GM12878 (cell line): ENCODE measurements around the gene AFF1. TPM values are rescaled to one million over a fixed set of nuclear protein-coding genes. Genes with fewer than 3 reads are reported as not detected.

Source experiments
- ASH2L ChIP-seq: fragments of 300-600, 200-600 bp; sonication (generic); IDR thresholded peaks from 2 replicates; pipeline ENCODE4 v1.6.1; 2017; ENCODE audit warnings: low read depth, mild to moderate bottlenecking, borderline replicate concordance
- BACH1 ChIP-seq: fragments of 450-650 bp; IDR thresholded peaks from 2 replicates; pipeline ENCODE4 v1.6.1; 2017; ENCODE audit warnings: mild to moderate bottlenecking, borderline replicate concordance
- BMI1 ChIP-seq: fragments of 450-650 bp; IDR thresholded peaks from 2 replicates; pipeline ENCODE4 v1.6.1; 2016; ENCODE audit warnings: mild to moderate bottlenecking, moderate library complexity, borderline replicate concordance
- CEBPB ChIP-seq, 2 experiments: fragments of 150-350 bp in 1 of 2; IDR thresholded peaks; 2 replicates each; pipeline ENCODE4 v1.6.1; 2012 to 2014; ENCODE audit warnings: low read depth in 2 of 2, low read length in 2 of 2, borderline replicate concordance in 1 of 2, inconsistent platforms in 1 of 2
- CREB1 ChIP-seq: IDR thresholded peaks from 2 replicates; pipeline ENCODE4 v1.6.1; 2012; ENCODE audit warnings: low read depth, mild to moderate bottlenecking, inconsistent platforms
- EZH2 ChIP-seq: IDR thresholded peaks from 2 replicates; pipeline ENCODE4 v1.6.1; 2012; ENCODE audit warnings: low read depth, mild to moderate bottlenecking, control low read depth, inconsistent platforms, low read length, borderline replicate concordance; ENCODE audit not compliant: control insufficient read depth
- IKZF2 ChIP-seq, 2 experiments: fragments of 450-650 bp; IDR thresholded peaks; 2 replicates each; pipeline ENCODE4 v1.6.1; 2017; ENCODE audit warnings: mild to moderate bottlenecking in 2 of 2, moderate library complexity in 2 of 2
- MEF2A ChIP-seq: IDR thresholded peaks from 2 replicates; pipeline ENCODE4 v1.6.1; 2011; ENCODE audit warnings: low read depth, mild to moderate bottlenecking, low read length, moderate library complexity; ENCODE audit not compliant: insufficient read depth
- NR2F1 ChIP-seq: fragments of 450-650 bp; conservative IDR thresholded peaks from 2 replicates; pipeline ENCODE4 v1.6.1; 2017; ENCODE audit warnings: mild to moderate bottlenecking
- POU2F2 ChIP-seq: IDR thresholded peaks from 3 replicates; pipeline ENCODE4 v1.6.1; 2011; ENCODE audit warnings: low read depth, mild to moderate bottlenecking, low read length, borderline replicate concordance
- RAD51 ChIP-seq: fragments of 450-650 bp; IDR thresholded peaks from 2 replicates; pipeline ENCODE4 v1.6.1; 2016; ENCODE audit warnings: moderate library complexity, mild to moderate bottlenecking, inconsistent platforms
- SIN3A ChIP-seq: IDR thresholded peaks from 2 replicates; pipeline ENCODE4 v1.6.1; 2012; ENCODE audit warnings: low read depth, low read length, improper control_type of control experiment
- SREBF2 ChIP-seq: IDR thresholded peaks from 2 replicates; pipeline ENCODE4 v1.6.1; 2012; ENCODE audit warnings: mild to moderate bottlenecking, low read length
- SUZ12 ChIP-seq: fragments of 200-600 bp; sonication (generic); IDR thresholded peaks from one replicate; pipeline ENCODE4 v1.6.1; 2018; ENCODE audit warnings: antibody characterized with exemption, mild to moderate bottlenecking; ENCODE audit not compliant: unreplicated experiment
- TBL1XR1 ChIP-seq: IDR thresholded peaks from 2 replicates; pipeline ENCODE4 v1.6.1; 2012; ENCODE audit warnings: low read depth, low read length, improper control_type of control experiment
- polyA plus RNA-seq, 11 experiments: library from polyadenylated mRNA; depleted of rRNA in 4 of 11; unstranded in 6 of 11; stranded (reverse) in 5 of 11; fragments of >200 nt; fragmentation: Nextera tagmentation in 4 of 11; fragmentation: Illumina TruSeq in 1 of 11; extraction: Ambion mirVana in 4 of 11; extraction: Trizol in 1 of 11; gene quantifications; 1 replicate in 1 of 11; 2 replicates in 10 of 11; pipeline versions ENCODE4 v1.2.1 to v1.2.3, GENCODE V29; 2011 to 2016; ENCODE audit warnings: inconsistent platforms in 2 of 11, missing spikeins in 2 of 11, low read depth in 1 of 11
- total RNA-seq, 4 experiments: library from RNA; depleted of rRNA in 3 of 4; stranded (reverse); fragments of >200 nt in 3 of 4; fragmentation: Illumina TruSeq in 1 of 4; extraction: Trizol in 1 of 4; gene quantifications; 2 replicates each; pipeline versions ENCODE4 v1.2.1 to v1.2.3, GENCODE V29; 2013 to 2021
- TF ChIP-seq, protein P1 (sequence below): fragments of 450-650 bp; IDR thresholded peaks from 2 replicates; pipeline ENCODE4 v1.6.1; 2016; ENCODE audit warnings: mild to moderate bottlenecking, moderate library complexity, borderline replicate concordance
- TF ChIP-seq, protein P2 (sequence below): fragments of 450-650 bp; IDR thresholded peaks from 2 replicates; pipeline ENCODE4 v1.6.1; 2016; ENCODE audit warnings: mild to moderate bottlenecking
- TF ChIP-seq, protein P3 (sequence below): fragments of 450-650 bp; IDR thresholded peaks from 2 replicates; pipeline ENCODE4 v1.6.1; 2017; ENCODE audit warnings: low read depth, mild to moderate bottlenecking, moderate library complexity
- TF ChIP-seq, protein P4 (sequence below): fragments of 450-650 bp; conservative IDR thresholded peaks from 2 replicates; pipeline ENCODE4 v1.6.1; 2017; ENCODE audit warnings: mild to moderate bottlenecking, moderate library complexity

Gene AFF1
- total and polyA plus RNA-seq, 10 of the 15 experiments (the other 5 are each of a cell fraction or from before 2014, with no cell fraction given), result 3.5 to 56.1 (median 21.5) TPM

DNA sequence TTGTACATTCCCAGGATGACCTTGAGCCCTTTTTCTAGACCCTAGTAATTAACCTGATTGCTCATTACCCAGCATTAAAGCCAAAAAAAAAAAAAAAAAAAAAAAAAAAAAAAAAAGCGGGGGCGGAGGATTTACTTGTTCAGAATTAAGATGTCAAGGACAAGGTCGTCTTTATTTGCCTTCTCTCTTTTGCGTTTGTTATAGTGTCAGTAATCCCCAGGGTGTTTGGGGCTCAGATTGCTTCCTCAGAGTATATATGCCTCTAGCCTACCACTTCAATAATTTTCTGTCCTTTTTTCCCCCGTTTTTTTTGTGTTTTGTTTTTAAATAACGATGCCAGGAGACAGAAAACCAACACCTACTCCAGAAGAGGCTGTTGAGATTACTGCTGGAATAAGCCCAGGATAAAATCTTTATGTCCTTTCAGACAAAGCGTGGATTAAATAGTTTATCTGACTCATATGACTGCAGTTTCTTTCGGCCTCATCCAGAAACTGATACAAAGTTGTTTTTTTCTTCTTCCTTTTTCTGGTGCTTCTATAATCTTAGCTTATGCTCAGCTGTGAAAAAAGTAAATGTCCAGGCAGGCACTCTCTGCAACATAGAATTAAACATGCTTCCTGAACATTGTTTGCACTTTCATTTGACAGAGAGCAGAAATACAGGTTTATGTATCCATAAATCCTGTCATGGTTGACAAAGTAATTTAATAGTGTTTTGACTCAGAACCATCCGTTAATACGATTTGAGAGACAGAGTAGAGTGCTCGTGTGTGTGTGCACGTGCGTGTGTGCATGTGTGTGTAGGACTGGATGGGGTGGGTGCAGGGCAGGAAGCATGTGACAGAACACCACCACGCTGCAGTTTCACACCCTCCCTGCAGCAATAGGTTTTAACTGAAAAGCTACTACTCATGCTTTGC lies 138.6 kb downstream of the AFF1 start (continued):
- TF ChIP-seq, protein P1, sequence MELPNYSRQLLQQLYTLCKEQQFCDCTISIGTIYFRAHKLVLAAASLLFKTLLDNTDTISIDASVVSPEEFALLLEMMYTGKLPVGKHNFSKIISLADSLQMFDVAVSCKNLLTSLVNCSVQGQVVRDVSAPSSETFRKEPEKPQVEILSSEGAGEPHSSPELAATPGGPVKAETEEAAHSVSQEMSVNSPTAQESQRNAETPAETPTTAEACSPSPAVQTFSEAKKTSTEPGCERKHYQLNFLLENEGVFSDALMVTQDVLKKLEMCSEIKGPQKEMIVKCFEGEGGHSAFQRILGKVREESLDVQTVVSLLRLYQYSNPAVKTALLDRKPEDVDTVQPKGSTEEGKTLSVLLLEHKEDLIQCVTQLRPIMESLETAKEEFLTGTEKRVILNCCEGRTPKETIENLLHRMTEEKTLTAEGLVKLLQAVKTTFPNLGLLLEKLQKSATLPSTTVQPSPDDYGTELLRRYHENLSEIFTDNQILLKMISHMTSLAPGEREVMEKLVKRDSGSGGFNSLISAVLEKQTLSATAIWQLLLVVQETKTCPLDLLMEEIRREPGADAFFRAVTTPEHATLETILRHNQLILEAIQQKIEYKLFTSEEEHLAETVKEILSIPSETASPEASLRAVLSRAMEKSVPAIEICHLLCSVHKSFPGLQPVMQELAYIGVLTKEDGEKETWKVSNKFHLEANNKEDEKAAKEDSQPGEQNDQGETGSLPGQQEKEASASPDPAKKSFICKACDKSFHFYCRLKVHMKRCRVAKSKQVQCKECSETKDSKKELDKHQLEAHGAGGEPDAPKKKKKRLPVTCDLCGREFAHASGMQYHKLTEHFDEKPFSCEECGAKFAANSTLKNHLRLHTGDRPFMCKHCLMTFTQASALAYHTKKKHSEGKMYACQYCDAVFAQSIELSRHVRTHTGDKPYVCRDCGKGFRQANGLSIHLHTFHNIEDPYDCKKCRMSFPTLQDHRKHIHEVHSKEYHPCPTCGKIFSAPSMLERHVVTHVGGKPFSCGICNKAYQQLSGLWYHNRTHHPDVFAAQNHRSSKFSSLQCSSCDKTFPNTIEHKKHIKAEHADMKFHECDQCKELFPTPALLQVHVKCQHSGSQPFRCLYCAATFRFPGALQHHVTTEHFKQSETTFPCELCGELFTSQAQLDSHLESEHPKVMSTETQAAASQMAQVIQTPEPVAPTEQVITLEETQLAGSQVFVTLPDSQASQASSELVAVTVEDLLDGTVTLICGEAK, result peak; percentile 87
- TF ChIP-seq, protein P2, sequence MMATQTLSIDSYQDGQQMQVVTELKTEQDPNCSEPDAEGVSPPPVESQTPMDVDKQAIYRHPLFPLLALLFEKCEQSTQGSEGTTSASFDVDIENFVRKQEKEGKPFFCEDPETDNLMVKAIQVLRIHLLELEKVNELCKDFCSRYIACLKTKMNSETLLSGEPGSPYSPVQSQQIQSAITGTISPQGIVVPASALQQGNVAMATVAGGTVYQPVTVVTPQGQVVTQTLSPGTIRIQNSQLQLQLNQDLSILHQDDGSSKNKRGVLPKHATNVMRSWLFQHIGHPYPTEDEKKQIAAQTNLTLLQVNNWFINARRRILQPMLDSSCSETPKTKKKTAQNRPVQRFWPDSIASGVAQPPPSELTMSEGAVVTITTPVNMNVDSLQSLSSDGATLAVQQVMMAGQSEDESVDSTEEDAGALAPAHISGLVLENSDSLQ, result peak; percentile 71
- TF ChIP-seq, protein P3, sequence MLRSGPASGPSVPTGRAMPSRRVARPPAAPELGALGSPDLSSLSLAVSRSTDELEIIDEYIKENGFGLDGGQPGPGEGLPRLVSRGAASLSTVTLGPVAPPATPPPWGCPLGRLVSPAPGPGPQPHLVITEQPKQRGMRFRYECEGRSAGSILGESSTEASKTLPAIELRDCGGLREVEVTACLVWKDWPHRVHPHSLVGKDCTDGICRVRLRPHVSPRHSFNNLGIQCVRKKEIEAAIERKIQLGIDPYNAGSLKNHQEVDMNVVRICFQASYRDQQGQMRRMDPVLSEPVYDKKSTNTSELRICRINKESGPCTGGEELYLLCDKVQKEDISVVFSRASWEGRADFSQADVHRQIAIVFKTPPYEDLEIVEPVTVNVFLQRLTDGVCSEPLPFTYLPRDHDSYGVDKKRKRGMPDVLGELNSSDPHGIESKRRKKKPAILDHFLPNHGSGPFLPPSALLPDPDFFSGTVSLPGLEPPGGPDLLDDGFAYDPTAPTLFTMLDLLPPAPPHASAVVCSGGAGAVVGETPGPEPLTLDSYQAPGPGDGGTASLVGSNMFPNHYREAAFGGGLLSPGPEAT, result peak; percentile 78
- TF ChIP-seq TBL1XR1, result peak; percentile 61; the same call in 1 of the 2 replicates
- TF ChIP-seq BMI1, result no peak
- TF ChIP-seq SIN3A, result peak; percentile 93; the same call in 1 of the 2 replicates
- TF ChIP-seq NR2F1, result 0 out of 2 replicates have a peak, but pooled peaks have one; percentile 10
- TF ChIP-seq CREB1, result peak; percentile 56
- TF ChIP-seq BACH1, result peak; percentile 46; the same call in 1 of the 2 replicates
- TF ChIP-seq SREBF2, result no peak
- TF ChIP-seq CEBPB (IDR thresholded peaks at IDR 0.05; ENCODE audit: borderline replicate concordance in 1 of 2, low read depth in 2 of 2, low read length in 2 of 2), result no peak
- TF ChIP-seq MEF2A, result no peak
- TF ChIP-seq ASH2L, result 0 out of 2 replicates have a peak, but pooled peaks have one; percentile 58
- TF ChIP-seq RAD51, result peak; percentile 86
- TF ChIP-seq SUZ12, result no peak
- no peak for TF ChIP-seq EZH2
- TF ChIP-seq POU2F2, result peak; percentile 40; the same call in 1 of the 3 replicates
- TF ChIP-seq IKZF2 (IDR thresholded peaks at IDR 0.05), result peak; percentile 77 to 90
- TF ChIP-seq, protein P4, sequence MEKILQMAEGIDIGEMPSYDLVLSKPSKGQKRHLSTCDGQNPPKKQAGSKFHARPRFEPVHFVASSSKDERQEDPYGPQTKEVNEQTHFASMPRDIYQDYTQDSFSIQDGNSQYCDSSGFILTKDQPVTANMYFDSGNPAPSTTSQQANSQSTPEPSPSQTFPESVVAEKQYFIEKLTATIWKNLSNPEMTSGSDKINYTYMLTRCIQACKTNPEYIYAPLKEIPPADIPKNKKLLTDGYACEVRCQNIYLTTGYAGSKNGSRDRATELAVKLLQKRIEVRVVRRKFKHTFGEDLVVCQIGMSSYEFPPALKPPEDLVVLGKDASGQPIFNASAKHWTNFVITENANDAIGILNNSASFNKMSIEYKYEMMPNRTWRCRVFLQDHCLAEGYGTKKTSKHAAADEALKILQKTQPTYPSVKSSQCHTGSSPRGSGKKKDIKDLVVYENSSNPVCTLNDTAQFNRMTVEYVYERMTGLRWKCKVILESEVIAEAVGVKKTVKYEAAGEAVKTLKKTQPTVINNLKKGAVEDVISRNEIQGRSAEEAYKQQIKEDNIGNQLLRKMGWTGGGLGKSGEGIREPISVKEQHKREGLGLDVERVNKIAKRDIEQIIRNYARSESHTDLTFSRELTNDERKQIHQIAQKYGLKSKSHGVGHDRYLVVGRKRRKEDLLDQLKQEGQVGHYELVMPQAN, result peak; percentile 89
